ENCODE data around the gene CCR6.

DNA sequence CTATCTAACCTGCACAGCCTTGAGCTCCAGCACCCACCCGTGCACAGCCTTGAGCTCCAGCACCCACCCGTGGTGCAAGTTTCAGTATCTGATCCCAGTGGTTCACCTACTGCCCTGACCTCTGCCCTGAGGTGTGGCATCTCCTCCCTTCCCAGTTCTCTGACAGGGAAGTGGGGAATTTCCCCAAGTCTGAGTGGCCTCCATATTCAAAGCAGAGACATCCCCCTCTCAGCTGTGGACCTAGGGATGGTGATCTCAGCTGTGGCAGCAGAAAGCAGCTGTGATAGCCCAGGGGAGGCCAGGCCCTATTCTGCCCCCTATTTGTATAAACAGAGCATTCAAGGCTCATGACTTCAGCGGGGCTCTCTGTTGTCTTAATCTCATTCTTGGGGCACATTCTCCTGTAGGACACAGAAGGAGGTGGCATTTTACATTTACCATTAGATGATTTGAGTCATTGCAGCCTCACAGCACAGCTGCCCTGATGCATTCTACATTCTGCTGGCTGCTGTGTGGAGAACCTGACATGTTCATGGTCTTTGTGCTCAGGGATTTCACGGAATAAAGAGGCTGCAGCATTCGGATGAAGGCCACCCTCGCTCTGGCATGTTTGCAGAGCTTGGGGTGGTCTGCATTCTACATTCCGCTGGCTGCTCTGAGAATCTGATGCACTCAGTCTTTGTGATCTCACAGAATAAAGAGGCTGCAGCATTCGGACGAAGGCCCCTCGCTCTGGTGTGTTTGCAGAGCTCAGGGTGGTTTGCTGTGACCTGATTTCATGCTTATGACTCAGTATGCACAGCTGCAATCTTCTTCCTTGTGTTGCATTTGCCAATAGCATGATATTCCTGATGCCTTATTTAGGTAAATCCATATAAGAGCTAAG is 17.9 kb downstream of the CCR6 start:
- TF ChIP-seq POLR2AphosphoS5 (IDR thresholded peaks at IDR 0.05; ENCODE audit: low read depth, low read length) (no peak), POLR2A (IDR thresholded peaks at IDR 0.05; ENCODE audit: low read depth, low read length) (no peak), SPI1 (IDR thresholded peaks at IDR 0.05; ENCODE audit: low read depth, low read length) (no peak), TAF1 (IDR thresholded peaks at IDR 0.05; ENCODE audit: low read depth, low read length) (no peak), PAX5 (IDR thresholded peaks at IDR 0.05; ENCODE audit: insufficient read depth, low read length, severe bottlenecking) (no peak)
